ENCODE results near the gene CCDC126. TPM values are rescaled to one million over a fixed set of nuclear protein-coding genes. Genes with fewer than 3 reads are reported as not detected.

CCDC126 gene
- total RNA-seq, 1 donor = 12.3 TPM

GRCh38 chr7:23615331-23615730, 18.1 kb downstream of the CCDC126 start:
- Histone ChIP-seq H3K27ac (ENCODE audit: low read depth, low read length) (no peak overlapping the region), H4K20me1 (ENCODE audit: insufficient read depth, low read length) (no peaks in the 10 kb centered on the region), H2AFZ (ENCODE audit: low read length) (no peak overlapping the region), H3K4me2 (ENCODE audit: insufficient read depth, low read length) (no peak overlapping the region), H3K4me1 (ENCODE audit: insufficient read depth, low read length) (no peaks in the 10 kb centered on the region), H3K9me3 (ENCODE audit: low read depth, low read length) (no peaks in the 10 kb centered on the region), H3K4me3 (ENCODE audit: insufficient read depth, low read length) (no peak overlapping the region), H3K36me3 (ENCODE audit: insufficient read depth, low read length) (no peaks in the 10 kb centered on the region), H3K27me3 (ENCODE audit: insufficient read depth, low read length) (no peaks in the 10 kb centered on the region), H3K79me2 (ENCODE audit: insufficient read depth, low read length) (no peaks in the 10 kb centered on the region)
- DNase-seq (ENCODE audit: insufficient read length, low spot score, missing footprints) = no peak
- no peak for TF ChIP-seq CTCF (IDR thresholded peaks at IDR 0.05; ENCODE audit: extremely low read depth, low read depth, low read length)

- H3K9me3 ChIP-seq (ENCODE audit: low read depth, low read length) = no peaks in the 10 kb centered on the region
- no peaks in the 10 kb centered on the region for H3K27me3 ChIP-seq (ENCODE audit: insufficient read depth, low read length)
- no peaks in the 10 kb centered on the region for H3K79me2 ChIP-seq (ENCODE audit: insufficient read depth, low read length)
- no peaks in the 10 kb centered on the region for H3K36me3 ChIP-seq (ENCODE audit: insufficient read depth, low read length)
- no peak overlapping the region for H3K4me3 ChIP-seq (ENCODE audit: insufficient read depth, low read length)
- H4K20me1 ChIP-seq (ENCODE audit: insufficient read depth, low read length) = no peaks in the 10 kb centered on the region
- no peak overlapping the region for H3K27ac ChIP-seq (ENCODE audit: low read depth, low read length)
- no peak overlapping the region for H2AFZ ChIP-seq (ENCODE audit: low read length)
- no peak for TF ChIP-seq CTCF (IDR thresholded peaks at IDR 0.05; ENCODE audit: extremely low read depth, low read depth, low read length)
- DNase-seq (ENCODE audit: insufficient read length, low spot score, missing footprints) = no peak
- no peaks in the 10 kb centered on the region for H3K4me1 ChIP-seq (ENCODE audit: insufficient read depth, low read length)
- H3K4me2 ChIP-seq (ENCODE audit: insufficient read depth, low read length) = no peak overlapping the region
Measured at GRCh38 chr7:23616593-23616992, 19.4 kb downstream of the CCDC126 start.

GRCh38 chr7:23617482-23617881, 20.3 kb downstream of the CCDC126 start:
- Histone ChIP-seq H3K4me1 (ENCODE audit: insufficient read depth, low read length) (no peaks in the 10 kb centered on the region), H3K4me3 (ENCODE audit: insufficient read depth, low read length) (no peak overlapping the region), H3K27ac (ENCODE audit: low read depth, low read length) (no peak overlapping the region), H3K79me2 (ENCODE audit: insufficient read depth, low read length) (no peaks in the 10 kb centered on the region), H4K20me1 (ENCODE audit: insufficient read depth, low read length) (no peaks in the 10 kb centered on the region), H3K4me2 (ENCODE audit: insufficient read depth, low read length) (no peak overlapping the region), H3K9me3 (ENCODE audit: low read depth, low read length) (no peaks in the 10 kb centered on the region), H3K36me3 (ENCODE audit: insufficient read depth, low read length) (no peaks in the 10 kb centered on the region), H3K27me3 (ENCODE audit: insufficient read depth, low read length) (no peaks in the 10 kb centered on the region), H2AFZ (ENCODE audit: low read length) (no peak overlapping the region)
- no peak for DNase-seq (ENCODE audit: insufficient read length, low spot score, missing footprints)
- no peak for TF ChIP-seq CTCF (IDR thresholded peaks at IDR 0.05; ENCODE audit: extremely low read depth, low read depth, low read length)

- no peaks in the 10 kb centered on the region for H3K79me2 ChIP-seq (ENCODE audit: insufficient read depth, low read length)
- H3K9me3 ChIP-seq (ENCODE audit: low read depth, low read length) = no peaks in the 10 kb centered on the region
- H3K4me1 ChIP-seq (ENCODE audit: insufficient read depth, low read length) = no peaks in the 10 kb centered on the region
- no peaks in the 10 kb centered on the region for H3K27me3 ChIP-seq (ENCODE audit: insufficient read depth, low read length)
- no peak for DNase-seq (ENCODE audit: insufficient read length, low spot score, missing footprints)
- no peak overlapping the region for H3K4me2 ChIP-seq (ENCODE audit: insufficient read depth, low read length)
- no peak for TF ChIP-seq CTCF (IDR thresholded peaks at IDR 0.05; ENCODE audit: extremely low read depth, low read depth, low read length)
- H2AFZ ChIP-seq (ENCODE audit: low read length) = no peak overlapping the region
- no peaks in the 10 kb centered on the region for H3K36me3 ChIP-seq (ENCODE audit: insufficient read depth, low read length)
- no peak overlapping the region for H3K4me3 ChIP-seq (ENCODE audit: insufficient read depth, low read length)
- no peaks in the 10 kb centered on the region for H4K20me1 ChIP-seq (ENCODE audit: insufficient read depth, low read length)
- H3K27ac ChIP-seq (ENCODE audit: low read depth, low read length) = no peak overlapping the region
Measured at GRCh38 chr7:23618241-23618640, 21.1 kb downstream of the CCDC126 start.
